Loucy (cell line): ENCODE results near the gene FAM53B.

Experiments
- H2AFZ ChIP-seq: fragments of 200-600 bp; sonication (generic); 2 replicates; pipeline ENCODE4 v1.6.0; 2016; ENCODE audit warnings: antibody characterized with exemption, mild to moderate bottlenecking, low read length, moderate library complexity
- H3F3A ChIP-seq: fragments of 200-600 bp; 2 replicates; pipeline ENCODE4 v1.6.0; 2016; ENCODE audit warnings: antibody characterized with exemption, low read depth, mild to moderate bottlenecking
- H3K27me3 ChIP-seq: fragments of 200-600 bp; sonication (generic); 2 replicates; pipeline ENCODE4 v1.6.1; 2014; ENCODE audit warnings: low read length, mild to moderate bottlenecking; ENCODE audit not compliant: insufficient read depth, poor library complexity, severe bottlenecking
- H3K36me3 ChIP-seq: fragments of 200-600 bp; sonication (generic); 2 replicates; pipeline ENCODE4 v1.6.1; 2016; ENCODE audit warnings: low read length; ENCODE audit not compliant: insufficient read depth
- H3K4me1 ChIP-seq: fragments of 200-600 bp; sonication (generic); 2 replicates; pipeline ENCODE4 v1.5.1; 2014; ENCODE audit warnings: low read length, mild to moderate bottlenecking; ENCODE audit not compliant: insufficient read depth, poor library complexity, severe bottlenecking
- H3K4me2 ChIP-seq: fragments of 200-600 bp; sonication (generic); 2 replicates; pipeline ENCODE4 v1.6.0; 2014; ENCODE audit warnings: antibody characterized with exemption, low read length, low read depth, mild to moderate bottlenecking; ENCODE audit not compliant: poor library complexity, severe bottlenecking
- H3K4me3 ChIP-seq: fragments of 200-600 bp; sonication (generic); 2 replicates; pipeline ENCODE4 v1.5.1; 2014; ENCODE audit warnings: low read length, mild to moderate bottlenecking, mixed read lengths; ENCODE audit not compliant: poor library complexity, severe bottlenecking
- H3K79me2 ChIP-seq: fragments of 200-600 bp; sonication (generic); 2 replicates; pipeline ENCODE4 v1.6.1; 2014; ENCODE audit warnings: low read length; ENCODE audit not compliant: insufficient read depth
- H3K9ac ChIP-seq: fragments of 200-600 bp; sonication (generic); 2 replicates; pipeline ENCODE4 v1.6.0; 2014; ENCODE audit warnings: mild to moderate bottlenecking, low read depth, low read length, moderate library complexity; ENCODE audit not compliant: poor library complexity, severe bottlenecking
- H3K9me2 ChIP-seq: fragments of 200-600 bp; sonication (generic); replicated peaks from 2 replicates; pipeline ENCODE4 v1.6.1; 2016; ENCODE audit warnings: low read depth, low read length, mixed read lengths
- H3K9me3 ChIP-seq: fragments of 200-600 bp; sonication (generic); 2 replicates; pipeline ENCODE4 v1.6.1; 2014; ENCODE audit warnings: mild to moderate bottlenecking, antibody characterized with exemption, low read length, low read depth; ENCODE audit not compliant: insufficient read depth
- H4K20me1 ChIP-seq: fragments of 200-600 bp; sonication (generic); 2 replicates; pipeline ENCODE4 v1.6.0; 2014; ENCODE audit warnings: antibody characterized with exemption, low read length, mild to moderate bottlenecking; ENCODE audit not compliant: insufficient read depth, poor library complexity, severe bottlenecking
- CTCF ChIP-seq: fragments of 200-600 bp; sonication (generic); conservative IDR thresholded peaks from 2 replicates; pipeline ENCODE4 v1.5.1; 2014; ENCODE audit warnings: mild to moderate bottlenecking, antibody characterized with exemption, low read length
- EZH2phosphoT487 ChIP-seq: fragments of 200-600 bp; IDR thresholded peaks from 2 replicates; pipeline ENCODE4 v1.6.1; 2018; ENCODE audit warnings: antibody characterized with exemption, mild to moderate bottlenecking, moderate library complexity, borderline replicate concordance

Gene FAM53B

GRCh38 chr10:124594240-124594639 is 149.9 kb downstream of the FAM53B start:
- H3K4me3 ChIP-seq, result no peak overlapping the region
- H3K9ac ChIP-seq, result no peak overlapping the region
- no peak overlapping the region for H3K4me2 ChIP-seq
- no peak for TF ChIP-seq CTCF
- TF ChIP-seq EZH2phosphoT487, result no peak
- H3K9me2 ChIP-seq, result no peaks in the 10 kb centered on the region
- no peaks in the 10 kb centered on the region for H3K36me3 ChIP-seq
- no peaks in the 10 kb centered on the region for H3F3A ChIP-seq
- no peaks in the 10 kb centered on the region for H3K4me1 ChIP-seq
- no peak overlapping the region for H2AFZ ChIP-seq
- H3K9me3 ChIP-seq, result no peaks in the 10 kb centered on the region
- H3K79me2 ChIP-seq, result no peaks in the 10 kb centered on the region
- H3K27me3 ChIP-seq, result no peaks in the 10 kb centered on the region
- no peaks in the 10 kb centered on the region for H4K20me1 ChIP-seq

GRCh38 chr10:124593431-124593985 is 150.7 kb downstream of the FAM53B start:
- Histone ChIP-seq H3K36me3 (no peaks in the 10 kb centered on the region), H3K4me1 (no peaks in the 10 kb centered on the region), H3K4me2 (no peak overlapping the region), H2AFZ (no peak overlapping the region), H3K27me3 (no peaks in the 10 kb centered on the region), H3K9me3 (no peaks in the 10 kb centered on the region), H3K4me3 (no peak overlapping the region), H4K20me1 (no peaks in the 10 kb centered on the region), H3F3A (no peaks in the 10 kb centered on the region), H3K79me2 (no peaks in the 10 kb centered on the region), H3K9ac (no peak overlapping the region), H3K9me2 (no peaks in the 10 kb centered on the region)
- TF ChIP-seq EZH2phosphoT487 (no peak), CTCF (no peak)

- Histone ChIP-seq H3K36me3 (no peaks in the 10 kb centered on the region), H3K9me3 (no peaks in the 10 kb centered on the region), H3K4me2 (no peak overlapping the region), H3K9me2 (no peaks in the 10 kb centered on the region), H3K4me1 (no peaks in the 10 kb centered on the region), H3K9ac (no peak overlapping the region), H4K20me1 (no peaks in the 10 kb centered on the region), H3K4me3 (no peak overlapping the region), H2AFZ (no peak overlapping the region), H3K27me3 (no peaks in the 10 kb centered on the region), H3K79me2 (no peaks in the 10 kb centered on the region), H3F3A (no peaks in the 10 kb centered on the region)
- no peak for TF ChIP-seq EZH2phosphoT487
- no peak for TF ChIP-seq CTCF
These were observed 151.3 kb downstream of the FAM53B start for GRCh38 chr10:124592736-124593430.
